Glomerular visceral epithelial cell (primary cell): ENCODE measurements around the gene AURKB.
"Not testable (repeated sequence)": the region's sequence is repeated elsewhere in the genome, so short reads cannot be mapped to it uniquely, and the experiment has no call there.

Source experiments
- DNase-seq: peaks from one replicate; pipeline ENCODE4 v3.0.0-alpha.2; 2016; ENCODE audit errors: extremely low spot score

The AURKB gene

GRCh38 chr17:8209907-8210760 lies at the start of gene AURKB:
AURKB (minus strand) TSS chr17:8210575; CDS start chr17:8210224, 351 bp downstream.
- peak; percentile 97 for DNase-seq

GRCh38 chr17:8257801-8258200 lies 47.4 kb upstream of the AURKB start:
- DNase-seq, result no peak

DNA sequence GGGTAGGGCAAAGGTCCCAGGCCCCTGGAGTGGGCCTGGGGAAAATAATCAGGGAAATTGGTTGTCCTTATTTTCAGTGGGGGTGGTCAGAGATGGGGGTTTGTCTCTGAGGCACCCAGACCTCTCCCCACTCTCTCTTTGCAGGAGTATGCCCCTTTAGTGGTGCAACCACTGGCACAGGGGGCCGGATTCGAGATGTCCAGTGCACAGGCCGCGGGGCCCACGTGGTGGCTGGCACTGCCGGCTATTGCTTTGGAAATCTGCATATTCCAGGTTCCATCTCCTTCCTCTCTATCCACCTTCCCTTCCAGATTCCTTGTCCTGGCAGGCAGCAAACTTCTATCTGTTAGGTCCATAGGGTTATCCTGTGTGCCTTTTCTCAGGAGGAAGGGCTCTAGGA lies 46.3 kb upstream of the AURKB start:
- no peak for DNase-seq

GRCh38 chr17:8256291-8256690 lies 45.9 kb upstream of the AURKB start:
- DNase-seq, result no peak

- DNase-seq, result no peak
Measured at GRCh38 chr17:8255499-8255898, 45.1 kb upstream of the AURKB start.

GRCh38 chr17:8254881-8255280 lies 44.5 kb upstream of the AURKB start:
- no peak for DNase-seq

- no peak for DNase-seq
Measured at GRCh38 chr17:8253801-8254200, 43.4 kb upstream of the AURKB start.

- not testable (repeated sequence) for DNase-seq
Measured at GRCh38 chr17:8251411-8251810, 41.0 kb upstream of the AURKB start.

GRCh38 chr17:8249621-8250500 lies 39.5 kb upstream of the AURKB start:
- DNase-seq, result no peak

- DNase-seq, result peak; percentile 93
Measured at GRCh38 chr17:8248751-8249607, 38.6 kb upstream of the AURKB start, which contains the start of gene PFAS. PFAS (plus strand) TSS chr17:8249289; CDS start chr17:8253938, 4,649 bp downstream.

DNA sequence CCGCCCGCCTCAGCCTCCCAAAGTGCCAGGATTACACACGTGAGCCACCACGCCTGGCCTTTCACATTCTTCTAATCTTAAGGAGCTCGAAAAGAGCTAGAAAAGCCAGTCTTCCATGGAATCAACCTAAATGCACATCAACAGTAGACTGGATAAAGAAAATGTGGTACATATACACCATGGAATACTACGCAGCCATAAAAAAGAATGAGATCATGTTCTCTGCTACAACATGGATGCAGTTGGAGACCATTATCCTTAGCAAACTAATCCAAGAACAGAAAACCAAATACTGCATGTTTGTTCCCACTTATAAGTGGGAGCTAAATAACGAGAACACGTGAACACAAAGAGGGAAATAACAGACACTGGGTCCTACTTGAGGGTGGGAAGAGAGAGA lies 34.4 kb upstream of the AURKB start:
- no peak for DNase-seq

DNA sequence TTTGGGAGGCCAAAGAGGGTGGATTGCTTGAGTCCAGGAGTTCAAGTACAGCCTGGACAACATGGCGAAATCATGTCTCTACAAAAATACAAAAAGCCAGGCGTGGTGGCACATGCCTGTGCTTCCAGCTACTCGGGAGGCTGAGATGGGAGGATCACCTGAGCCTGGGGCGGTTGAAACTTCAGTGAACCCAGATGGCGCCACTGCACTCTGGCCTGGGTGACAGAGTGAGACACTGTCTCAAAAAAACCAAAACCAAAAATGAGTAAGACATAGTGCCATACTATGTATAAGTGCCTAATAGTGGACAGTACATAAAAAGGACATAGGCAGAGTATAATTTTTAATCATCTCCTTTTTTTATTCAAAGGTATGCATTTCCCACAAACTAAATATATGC lies 33.5 kb upstream of the AURKB start:
- DNase-seq, result no peak

DNA sequence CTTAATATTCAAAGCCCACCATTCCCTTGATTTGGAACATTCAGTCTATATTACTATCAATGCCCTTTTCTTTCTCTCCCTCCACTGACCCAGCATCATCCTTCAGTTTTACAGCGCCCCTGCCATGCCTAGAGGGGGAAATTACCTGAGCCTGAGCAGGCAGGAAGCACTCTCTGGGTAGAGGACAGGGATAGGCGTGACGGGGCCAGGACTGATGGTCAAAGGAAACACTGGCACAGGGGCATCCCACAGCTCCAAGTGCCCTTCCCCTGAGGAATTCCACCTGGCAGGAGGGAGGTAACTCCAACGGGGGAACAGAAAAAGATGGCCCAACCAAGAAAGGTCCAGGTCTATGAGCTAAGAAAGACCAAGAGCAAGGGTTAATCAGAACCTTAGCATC lies 27.5 kb upstream of the AURKB start:
- no peak for DNase-seq

GRCh38 chr17:8237175-8237574 lies 26.8 kb upstream of the AURKB start:
- no peak for DNase-seq

GRCh38 chr17:8235676-8236075 lies 25.3 kb upstream of the AURKB start:
- DNase-seq, result no peak

DNA sequence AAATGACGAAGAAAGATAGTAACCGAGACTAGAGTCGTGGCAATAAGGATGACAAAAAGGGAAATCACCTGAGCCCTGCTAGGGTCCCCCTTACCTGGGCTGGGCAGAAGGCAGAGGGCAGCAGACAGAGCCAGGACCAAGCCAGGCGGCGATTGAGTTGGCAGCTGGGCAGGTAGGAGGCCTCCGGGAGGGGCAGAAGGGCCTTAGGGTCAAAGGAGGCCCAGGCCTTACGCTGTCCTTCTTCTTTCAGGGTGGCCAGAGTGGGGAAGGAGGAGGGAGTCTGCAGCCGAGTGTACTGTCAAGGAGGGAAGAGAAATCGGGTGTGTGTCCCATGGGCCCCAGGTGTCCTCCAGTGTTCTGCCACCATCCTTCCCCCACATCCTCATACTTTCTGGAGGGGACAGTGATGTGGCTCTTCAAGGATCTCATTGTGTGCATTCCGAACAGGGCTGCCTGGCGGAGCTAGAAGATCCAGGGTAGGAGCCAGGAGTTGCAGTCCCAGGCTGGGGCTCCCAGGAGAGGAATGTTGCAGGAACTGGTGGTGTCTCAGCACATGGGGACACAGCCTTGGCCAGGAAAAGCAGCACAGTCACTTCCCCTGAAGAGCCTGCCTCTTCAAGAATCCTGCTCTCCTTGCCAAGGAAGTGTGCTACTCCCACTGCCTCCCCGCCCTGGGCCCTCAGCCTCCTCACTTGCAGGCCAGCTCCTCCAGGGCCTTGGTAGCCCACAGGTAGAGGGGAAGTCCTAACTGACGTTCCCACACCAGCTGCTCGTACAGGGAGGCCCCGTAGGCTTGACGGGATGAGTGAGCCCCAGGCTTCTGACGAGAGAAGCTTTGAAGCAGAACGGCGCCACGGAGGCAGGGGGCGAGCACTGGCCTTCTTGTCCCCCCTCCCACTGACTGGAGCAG lies 24.2 kb upstream of the AURKB start:
- DNase-seq, result no peak

GRCh38 chr17:8231701-8232100 lies 21.3 kb upstream of the AURKB start:
- no peak for DNase-seq

DNA sequence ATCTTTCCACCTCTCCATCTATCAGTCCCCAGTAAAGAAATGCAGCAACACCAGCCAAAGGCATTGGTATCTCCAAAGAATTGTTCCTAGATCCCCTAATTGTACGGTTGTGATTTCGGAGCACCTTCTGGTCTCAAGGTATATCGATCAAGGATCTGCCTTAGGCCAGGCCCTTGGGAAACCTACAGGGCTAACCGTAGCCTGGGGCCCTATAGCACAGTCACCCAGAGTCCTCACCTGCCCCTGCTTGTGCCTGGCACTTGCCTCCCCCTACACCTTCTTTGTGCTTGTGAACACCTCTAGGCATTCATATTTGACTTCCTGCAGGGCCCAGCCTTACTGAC lies 16.8 kb upstream of the AURKB start:
- no peak for DNase-seq

DNA sequence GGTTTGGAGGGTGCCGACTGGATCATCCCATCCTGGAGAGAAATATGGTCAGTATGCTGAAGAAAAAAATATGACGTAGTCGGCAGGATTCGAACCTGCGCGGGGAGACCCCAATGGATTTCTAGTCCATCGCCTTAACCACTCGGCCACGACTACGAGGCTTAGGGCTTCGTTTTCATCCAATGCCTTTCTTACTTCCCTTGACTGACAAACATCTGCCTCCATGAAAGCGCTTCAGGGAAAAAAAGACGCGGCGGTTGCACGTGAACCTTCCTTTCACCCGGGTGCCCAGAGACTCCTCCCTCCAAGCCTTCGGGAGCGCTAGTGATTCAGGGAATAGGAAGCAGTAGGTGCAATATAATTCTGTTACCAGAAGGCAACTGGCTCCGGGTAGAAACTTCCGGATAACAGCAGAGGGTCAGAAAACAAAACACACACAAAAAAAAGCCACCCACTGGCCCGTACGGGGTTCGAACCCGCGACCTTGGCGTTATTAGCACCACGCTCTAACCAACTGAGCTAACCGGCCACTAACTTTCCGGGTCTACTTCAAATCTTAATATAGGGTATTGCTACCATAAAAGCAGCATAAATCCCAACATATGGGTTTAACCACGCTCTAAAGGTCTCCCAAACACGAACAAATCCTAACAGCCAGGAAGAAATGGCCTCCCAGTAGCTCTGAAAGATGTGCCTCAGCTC lies 16.3 kb upstream of the AURKB start:
- DNase-seq, result peak; percentile 84
